H1 (cell line): ENCODE data around the gene TMPRSS13. TPM values are rescaled to one million over a fixed set of nuclear protein-coding genes. Genes with fewer than 3 reads are reported as not detected.

Experiments
- CTCF ChIA-PET: fragments of 300-600 bp; sonication (Branson Sonifier 250); formaldehyde crosslinking; loops from one replicate; lab custom pipeline; 2021; ENCODE audit not compliant: partially characterized antibody; lab: Charles Lee
- POLR2A ChIA-PET: fragments of 300-600 bp; sonication (Branson Sonifier 250); formaldehyde crosslinking; loops from one replicate; lab custom pipeline; 2021; ENCODE audit warnings: inconsistent platforms; ENCODE audit not compliant: partially characterized antibody; lab: Charles Lee
- DNase-seq, 2 experiments: peaks; one replicate each; pipeline versions ENCODE4 v3.0.0 to v3.0.0-alpha.2; 2010 to 2022; ENCODE audit warnings: low spot score in 2 of 2, low read depth in 1 of 2, mixed read lengths in 1 of 2
- FAIRE-seq: peaks from 2 replicates; lab custom pipeline; 2011; peaks lifted over from hg19 to GRCh38; lab: Jason Lieb, UNC
- H2AFZ ChIP-seq: 2 replicates; pipeline ENCODE4 v1.8.1; 2012; ENCODE audit warnings: low read length, inconsistent platforms
- H2AK5ac ChIP-seq: 2 replicates; pipeline ENCODE4 v1.6.1; 2013; ENCODE audit warnings: low read depth, low read length
- H2BK120ac ChIP-seq: replicated peaks from 2 replicates; pipeline ENCODE3; 2013; ENCODE audit warnings: low read depth, low read length, inconsistent platforms
- H2BK12ac ChIP-seq: 2 replicates; pipeline ENCODE4 v1.6.1; 2013; ENCODE audit warnings: low read depth, low read length
- H2BK15ac ChIP-seq: 2 replicates; pipeline ENCODE4 v1.6.1; 2013; ENCODE audit warnings: low read length
- H2BK20ac ChIP-seq: 2 replicates; pipeline ENCODE4 v1.6.1; 2013; ENCODE audit warnings: low read length
- H2BK5ac ChIP-seq: 2 replicates; pipeline ENCODE4 v1.6.1; 2013; ENCODE audit warnings: low read depth, low read length
- H3K14ac ChIP-seq: 2 replicates; pipeline ENCODE4 v1.6.1; 2013; ENCODE audit warnings: inconsistent platforms; ENCODE audit not compliant: insufficient read length
- H3K18ac ChIP-seq: 2 replicates; pipeline ENCODE4 v1.6.1; 2013; ENCODE audit warnings: low read length; ENCODE audit errors: extremely low read depth
- H3K23ac ChIP-seq: 2 replicates; pipeline ENCODE4 v1.6.1; 2013; ENCODE audit warnings: inconsistent platforms; ENCODE audit not compliant: insufficient read length
- H3K23me2 ChIP-seq: 2 replicates; pipeline ENCODE4 v1.6.1; 2013; ENCODE audit warnings: low read depth, low read length
- H3K27ac ChIP-seq: 2 replicates; pipeline ENCODE4 v1.6.1; 2011; ENCODE audit warnings: low read depth, low read length, inconsistent platforms
- H3K27me3 ChIP-seq, 4 experiments: replicated peaks in 1 of 4; 1 replicate in 1 of 4; 2 replicates in 3 of 4; pipeline versions ENCODE4 v1.6.1 to v1.8.1; 2011 to 2013; ENCODE audit warnings: low read length in 3 of 4, mild to moderate bottlenecking in 3 of 4, inconsistent platforms in 2 of 4, mixed read lengths in 2 of 4, moderate library complexity in 1 of 4; ENCODE audit not compliant: control insufficient read depth in 3 of 4, insufficient read depth in 3 of 4; ENCODE audit errors: extremely low read depth in 1 of 4
- H3K36me3 ChIP-seq, 4 experiments: 2 replicates each; pipeline versions ENCODE4 v1.6.1 to v1.8.1; 2011 to 2013; ENCODE audit warnings: mild to moderate bottlenecking in 4 of 4, low read length in 3 of 4, moderate library complexity in 2 of 4, control low read depth in 1 of 4, inconsistent platforms in 1 of 4; ENCODE audit not compliant: insufficient read depth in 4 of 4, control insufficient read depth in 2 of 4
- H3K4ac ChIP-seq: replicated peaks from 2 replicates; pipeline ENCODE3; 2013; ENCODE audit warnings: low read length, low read depth, mixed read lengths, inconsistent platforms; ENCODE audit not compliant: insufficient read length
- H3K4me1 ChIP-seq, 4 experiments: replicated peaks in 1 of 4; 1 replicate in 1 of 4; 2 replicates in 3 of 4; pipeline versions ENCODE4 v1.6.1 to v1.8.1; 2011 to 2013; ENCODE audit warnings: low read length in 3 of 4, inconsistent platforms in 2 of 4, mixed read lengths in 1 of 4; ENCODE audit not compliant: insufficient read depth in 4 of 4, control insufficient read depth in 3 of 4
- H3K4me2 ChIP-seq, 2 experiments: 2 replicates each; pipeline versions ENCODE4 v1.6.1 to v1.8.1; 2011 to 2013; ENCODE audit warnings: low read depth in 2 of 2, low read length in 2 of 2, control low read depth in 1 of 2, inconsistent platforms in 1 of 2, mild to moderate bottlenecking in 1 of 2; ENCODE audit not compliant: insufficient read depth in 1 of 2
- H3K4me3 ChIP-seq, 4 experiments: fragments of 200-600, 300-600 bp in 1 of 4; sonication (generic), shearing (Covaris generic), sonication (Bioruptor Twin) in 1 of 4; 2 replicates each; pipeline versions ENCODE4 v1.5.1 to v1.8.1; 2011 to 2016; ENCODE audit warnings: low read length in 4 of 4, low read depth in 3 of 4, control low read depth in 2 of 4, inconsistent platforms in 2 of 4, mild to moderate bottlenecking in 2 of 4, mixed read lengths in 1 of 4, moderate library complexity in 1 of 4; ENCODE audit not compliant: insufficient read depth in 2 of 4; ENCODE audit errors: extremely low read depth in 1 of 4
- H3K56ac ChIP-seq: replicated peaks from 2 replicates; pipeline ENCODE3; 2013; ENCODE audit warnings: low read depth, mild to moderate bottlenecking, mixed read lengths, low read length, inconsistent platforms; ENCODE audit not compliant: insufficient read length
- H3K79me1 ChIP-seq: 2 replicates; pipeline ENCODE4 v1.6.1; 2013; ENCODE audit warnings: low read depth, low read length, control low read depth
- H3K79me2 ChIP-seq, 2 experiments: 2 replicates each; pipeline versions ENCODE4 v1.6.1 to v1.8.1; 2012 to 2013; ENCODE audit warnings: low read length in 2 of 2, mild to moderate bottlenecking in 2 of 2, inconsistent platforms in 1 of 2; ENCODE audit not compliant: insufficient read depth in 2 of 2, control insufficient read depth in 1 of 2
- H3K9ac ChIP-seq, 4 experiments: replicated peaks in 1 of 4; 1 replicate in 1 of 4; 2 replicates in 3 of 4; pipeline versions ENCODE4 v1.6.1 to v1.8.1; 2011 to 2013; ENCODE audit warnings: low read depth in 3 of 4, low read length in 3 of 4, control low read depth in 2 of 4, mild to moderate bottlenecking in 2 of 4, moderate library complexity in 2 of 4, inconsistent platforms in 1 of 4; ENCODE audit errors: extremely low read depth in 1 of 4
- H3K9me3 ChIP-seq, 2 experiments: 2 replicates each; pipeline versions ENCODE4 v1.6.1 to v1.8.1; 2012 to 2013; ENCODE audit warnings: mild to moderate bottlenecking in 2 of 2, moderate library complexity in 2 of 2, control low read depth in 1 of 2, inconsistent platforms in 1 of 2, low read depth in 1 of 2, low read length in 1 of 2, mixed read lengths in 1 of 2; ENCODE audit not compliant: insufficient read depth in 2 of 2
- H4K20me1 ChIP-seq, 2 experiments: replicated peaks in 1 of 2; 2 replicates each; pipeline versions ENCODE3 to v1.8.1; 2011 to 2013; ENCODE audit warnings: inconsistent platforms in 2 of 2, low read length in 2 of 2, mild to moderate bottlenecking in 1 of 2; ENCODE audit not compliant: insufficient read depth in 2 of 2, control insufficient read depth in 1 of 2
- H4K5ac ChIP-seq: 2 replicates; pipeline ENCODE4 v1.6.1; 2013; ENCODE audit warnings: low read length, low read depth, mixed read lengths, inconsistent platforms; ENCODE audit not compliant: insufficient read length
- H4K8ac ChIP-seq: 2 replicates; pipeline ENCODE4 v1.8.0; 2013; ENCODE audit warnings: mild to moderate bottlenecking, moderate library complexity, low read length, inconsistent platforms; ENCODE audit not compliant: insufficient read depth; ENCODE audit errors: extremely low read depth
- H4K91ac ChIP-seq: replicated peaks from 2 replicates; pipeline ENCODE3; 2013; ENCODE audit warnings: low read length, mixed read lengths, inconsistent platforms; ENCODE audit not compliant: insufficient read length
- CTCF ChIP-seq, 3 experiments: IDR thresholded peaks; 1 replicate in 2 of 3; 2 replicates in 1 of 3; pipeline versions ENCODE4 v1.5.1 to v1.6.1; 2011; ENCODE audit warnings: low read length in 3 of 3, mild to moderate bottlenecking in 3 of 3, inconsistent platforms in 2 of 3, low read depth in 1 of 3, moderate library complexity in 1 of 3; ENCODE audit not compliant: insufficient read depth in 1 of 3; ENCODE audit errors: control extremely low read depth in 1 of 3
- EZH2 ChIP-seq: fragments of 200-600 bp; sonication (generic); IDR thresholded peaks from 2 replicates; pipeline ENCODE4 v1.7.1; 2012; ENCODE audit warnings: low read depth, mild to moderate bottlenecking, moderate library complexity, low read length, inconsistent platforms; ENCODE audit not compliant: severe bottlenecking
- RAD21 ChIP-seq, 2 experiments: IDR thresholded peaks in 1 of 2; conservative IDR thresholded peaks in 1 of 2; 2 replicates each; pipeline ENCODE4 v1.6.1; 2011; ENCODE audit warnings: low read depth in 2 of 2, low read length in 2 of 2, improper control_type of control experiment in 1 of 2, inconsistent platforms in 1 of 2, mild to moderate bottlenecking in 1 of 2, moderate library complexity in 1 of 2
- WGBS, 2 experiments: shearing (Covaris generic) in 1 of 2; methylation state at CpG; one replicate each; pipeline versions ENCODE4 v1.1.6 to v1.1.7; 2013 to 2015; ENCODE audit warnings: low lambda C conversion rate in 2 of 2, mixed read lengths in 2 of 2, inconsistent platforms in 1 of 2, low coverage in 1 of 2, missing lambda C conversion rate in 1 of 2; ENCODE audit not compliant: insufficient replicate concordance in 2 of 2, insufficient coverage in 1 of 2, insufficient read length in 1 of 2; ENCODE audit errors: extremely low coverage in 1 of 2, missing lambda C conversion rate in 1 of 2; 5-methylcytosine and 5-hydroxymethylcytosine counted together
- polyA plus RNA-seq, 7 experiments: library from polyadenylated mRNA; depleted of rRNA in 3 of 7; stranded (reverse) in 5 of 7; unstranded in 2 of 7; fragments of >200 nt in 5 of 7; fragments of 200-250 nt in 2 of 7; gene quantifications; 1 replicate in 5 of 7; 2 replicates in 1 of 7; 4 replicates in 1 of 7; pipeline versions ENCODE4 v1.2.1 to v1.2.3, GENCODE V29; 2011 to 2013; ENCODE audit warnings: missing spikeins in 2 of 7, mixed read lengths in 2 of 7
- total RNA-seq: library from RNA; stranded (reverse); fragmentation: NEBNext Ultra II Directional; extraction: Animal tissue kit (Norgen Biotek cat#: 25700); gene quantifications from 2 replicates; pipeline ENCODE4 v1.2.1, GENCODE V29; 2021

The TMPRSS13 gene
- total and polyA plus RNA-seq, 2 of the 8 experiments (the other 6 are each of a cell fraction or from before 2014, with no cell fraction given), result 0.61 to 0.79 TPM

- POLR2A ChIA-PET, result no interaction called here
- no peak overlapping the region for H3K9ac ChIP-seq
Measured at GRCh38 chr11:117908109-117908895, 20.9 kb downstream of the TMPRSS13 start.

More at GRCh38 chr11:117908109-117908895, 20.9 kb downstream of the TMPRSS13 start:
- no peak overlapping the region for H3K14ac ChIP-seq
- no peak overlapping the region for H4K5ac ChIP-seq
- DNase-seq, result no peak
- H3K4me2 ChIP-seq, result peak overlapping the region in 1 of 2 experiments; percentile 66; a peak in 1 of 4 replicates
- H2BK5ac ChIP-seq, result no peak overlapping the region
- peaks cover 3% of the 10 kb centered on the region; the same call in 1 of the 2 replicates for H3K23me2 ChIP-seq
- H2BK12ac ChIP-seq, result peak overlapping the region; percentile 72; the same call in 1 of the 2 replicates
- H3K27me3 ChIP-seq, result no peaks in the 10 kb centered on the region
- no peak overlapping the region for H3K4ac ChIP-seq
- CTCF ChIA-PET, result interaction anchor here (0.6 to 12.6 kb wide), 29 partner anchors 8 to 299 kb away, joined by 3 to 122 read pairs (median 4); partner anchors contain the start of genes FXYD6 and TMPRSS13
- no peaks in the 10 kb centered on the region for H3K79me2 ChIP-seq
- H3K56ac ChIP-seq, result no peak overlapping the region
- H3K36me3 ChIP-seq, result no peaks in the 10 kb centered on the region
- 87% methylated on average over 15 of the region's 17 CpGs; no CpG with 5 or more reads in 1 of the 2 experiments for WGBS, 2 experiments
- no peaks in the 10 kb centered on the region for H3K9me3 ChIP-seq
- no peak overlapping the region for H4K8ac ChIP-seq
- H3K23ac ChIP-seq, result no peak overlapping the region
- H4K91ac ChIP-seq, result peak overlapping the region; percentile 9
- no peak overlapping the region for H2BK20ac ChIP-seq
- no peak overlapping the region for H2BK120ac ChIP-seq
- H3K18ac ChIP-seq, result no peak overlapping the region
- H2AFZ ChIP-seq, result no peak overlapping the region
- H3K79me1 ChIP-seq, result no peaks in the 10 kb centered on the region
- TF ChIP-seq CTCF (IDR thresholded peaks at IDR 0.05; ENCODE audit: control extremely low read depth in 1 of 3, insufficient read depth in 1 of 3, low read depth in 1 of 3, low read length in 3 of 3), result peak in 2 of 3 experiments; percentile 7 to 8; a peak in 1 of 4 replicates
- no peak for TF ChIP-seq EZH2
- 0 out of 4 replicates have a peak, but pooled peaks of 1 of the 2 experiments have one; percentile 3 for TF ChIP-seq RAD21 (IDR thresholded peaks at IDR 0.05 in 1 of 2, conservative IDR thresholded peaks at IDR 0.05 in 1 of 2; ENCODE audit: low read depth in 2 of 2, low read length in 2 of 2)
- TF ChIP-seq, all 59 proteins: peak for 2
- no peak overlapping the region for H3K27ac ChIP-seq
- H4K20me1 ChIP-seq, result no peaks in the 10 kb centered on the region
- peaks cover 0 to 12% (median 3%) of the 10 kb centered on the region in 4 experiments; a peak in 5 of 7 replicates for H3K4me1 ChIP-seq
- no peak overlapping the region for H3K4me3 ChIP-seq
- H2BK15ac ChIP-seq, result no peak overlapping the region; the same call in 1 of the 2 replicates
- FAIRE-seq, result no peak
- no peak overlapping the region for H2AK5ac ChIP-seq
